Effector memory CD4-positive, alpha-beta T cell (primary cell): ENCODE results near the gene TSPO.

Experiments
- DNase-seq, 3 donors: peaks; one replicate each; pipeline ENCODE4 v3.0.0-alpha.2; 2020
- H3K27ac ChIP-seq: 2 replicates; pipeline ENCODE4 v1.7.0; 2013; ENCODE audit warnings: mild to moderate bottlenecking, low read length, moderate library complexity; ENCODE audit not compliant: insufficient read depth, poor library complexity, severe bottlenecking
- H3K27me3 ChIP-seq: replicated peaks from 2 replicates; pipeline ENCODE4 v1.7.0; 2013; ENCODE audit warnings: mild to moderate bottlenecking, low read length; ENCODE audit not compliant: insufficient read depth, control insufficient read depth, poor library complexity, severe bottlenecking
- H3K36me3 ChIP-seq: 2 replicates; pipeline ENCODE4 v1.7.0; 2013; ENCODE audit warnings: mild to moderate bottlenecking, low read length, moderate library complexity; ENCODE audit not compliant: control insufficient read depth, insufficient read depth
- H3K4me1 ChIP-seq: 2 replicates; pipeline ENCODE4 v1.7.0; 2013; ENCODE audit warnings: low read length, mild to moderate bottlenecking; ENCODE audit not compliant: control insufficient read depth, insufficient read depth, poor library complexity, severe bottlenecking
- H3K4me3 ChIP-seq: 2 replicates; pipeline ENCODE4 v1.7.0; 2013; ENCODE audit warnings: low read length, low read depth, mild to moderate bottlenecking; ENCODE audit not compliant: insufficient read depth, poor library complexity, severe bottlenecking
- H3K9me3 ChIP-seq: 2 replicates; pipeline ENCODE4 v1.7.0; 2013; ENCODE audit warnings: mild to moderate bottlenecking, low read length, moderate library complexity; ENCODE audit not compliant: control insufficient read depth

TSPO gene

DNA sequence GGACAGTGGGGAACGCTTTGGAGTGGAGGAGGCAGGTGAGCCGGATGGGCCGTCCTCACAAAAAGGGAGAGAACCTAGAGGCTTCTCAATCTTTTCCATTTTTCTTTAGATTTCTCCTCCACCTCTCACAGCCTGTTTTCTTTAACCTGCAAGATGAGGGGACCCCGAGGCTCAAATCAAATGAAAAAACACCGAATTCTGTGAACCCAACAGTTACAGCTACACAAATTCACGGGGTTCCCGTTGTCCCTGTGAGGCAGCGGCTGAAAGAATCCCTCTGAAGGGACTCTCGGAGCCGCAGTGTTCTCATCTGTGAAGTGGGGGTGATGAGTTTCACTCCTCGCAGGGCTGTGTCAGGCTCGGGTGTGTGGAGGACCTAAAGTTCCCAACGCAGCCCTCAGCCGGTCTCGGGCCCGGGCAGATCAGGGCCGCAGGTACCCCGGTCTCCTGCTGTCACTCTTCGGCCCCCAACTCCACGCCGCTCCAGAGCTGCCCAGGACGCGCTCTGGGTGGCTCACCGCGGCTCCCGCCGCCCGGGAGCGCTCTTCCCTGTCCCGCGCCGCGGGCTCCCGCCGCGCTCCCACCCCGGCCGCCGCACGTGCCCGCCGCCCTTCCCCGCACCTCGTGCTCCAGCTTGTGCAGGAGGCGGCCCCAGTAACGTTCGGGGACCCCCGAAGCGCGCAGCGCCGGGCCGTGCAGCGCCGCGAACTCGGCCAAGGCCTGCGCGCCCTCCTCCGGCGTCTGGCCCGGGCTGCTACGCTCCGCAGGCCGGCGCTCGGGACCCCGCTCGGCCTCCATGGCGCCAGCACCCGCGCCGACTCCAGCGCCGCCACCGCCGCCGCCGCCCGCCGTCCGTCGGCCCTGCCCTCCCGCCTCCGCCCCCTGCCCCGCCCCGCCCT is 35.2 kb downstream of the TSPO start, which contains the start of gene TTLL12:
Gene TTLL12, minus strand, starts transcription at position 863 of the 899 bp plus-strand sequence. Its CDS starts 65 bp downstream, at position 798.
- peak; percentile 36 to 62 (median 58) for DNase-seq
- H3K36me3 ChIP-seq: no peaks in the 10 kb centered on the region
- no peaks in the 10 kb centered on the region for H3K27me3 ChIP-seq
- peak within 1 kb of the TSS; percentile 50 for H3K4me3 ChIP-seq
- peak within 1 kb of the TSS; percentile 98 for H3K27ac ChIP-seq
- H3K9me3 ChIP-seq: no peaks in the 10 kb centered on the region
- peaks cover 12% of the 10 kb centered on the region for H3K4me1 ChIP-seq

- H3K4me3 ChIP-seq: peak overlapping the region; percentile 50
- H3K36me3 ChIP-seq: no peaks in the 10 kb centered on the region
- DNase-seq: peak; percentile 92 to 93 (median 93)
- no peaks in the 10 kb centered on the region for H3K9me3 ChIP-seq
- H3K4me1 ChIP-seq: peaks cover 12% of the 10 kb centered on the region
- no peaks in the 10 kb centered on the region for H3K27me3 ChIP-seq
- H3K27ac ChIP-seq: peak overlapping the region; percentile 98
Observed at GRCh38 chr22:43187171-43188099, 36.1 kb downstream of the TSPO start.

GRCh38 chr22:43188829-43189545 is 37.6 kb downstream of the TSPO start:
- no peak overlapping the region for H3K27ac ChIP-seq
- H3K27me3 ChIP-seq: no peaks in the 10 kb centered on the region
- no peaks in the 10 kb centered on the region for H3K9me3 ChIP-seq
- DNase-seq: no peak
- no peaks in the 10 kb centered on the region for H3K36me3 ChIP-seq
- H3K4me3 ChIP-seq: no peak overlapping the region
- peaks cover 12% of the 10 kb centered on the region for H3K4me1 ChIP-seq

GRCh38 chr22:43191831-43192230 is 40.5 kb downstream of the TSPO start:
- Histone ChIP-seq H3K9me3 (no peaks in the 10 kb centered on the region), H3K27ac (no peak overlapping the region)
- no peak for DNase-seq

GRCh38 chr22:43197271-43197941 is 46.0 kb downstream of the TSPO start:
- no peaks in the 10 kb centered on the region for H3K27me3 ChIP-seq
- H3K4me1 ChIP-seq: no peaks in the 10 kb centered on the region
- no peaks in the 10 kb centered on the region for H3K9me3 ChIP-seq
- no peak overlapping the region for H3K27ac ChIP-seq
- DNase-seq: no peak
- no peaks in the 10 kb centered on the region for H3K36me3 ChIP-seq
- H3K4me3 ChIP-seq: no peak overlapping the region

More at GRCh38 chr22:43191831-43192230, 40.5 kb downstream of the TSPO start:
- Histone ChIP-seq H3K27me3 (no peaks in the 10 kb centered on the region), H3K36me3 (no peaks in the 10 kb centered on the region), H3K4me1 (peaks cover 3% of the 10 kb centered on the region), H3K4me3 (no peak overlapping the region)

DNA sequence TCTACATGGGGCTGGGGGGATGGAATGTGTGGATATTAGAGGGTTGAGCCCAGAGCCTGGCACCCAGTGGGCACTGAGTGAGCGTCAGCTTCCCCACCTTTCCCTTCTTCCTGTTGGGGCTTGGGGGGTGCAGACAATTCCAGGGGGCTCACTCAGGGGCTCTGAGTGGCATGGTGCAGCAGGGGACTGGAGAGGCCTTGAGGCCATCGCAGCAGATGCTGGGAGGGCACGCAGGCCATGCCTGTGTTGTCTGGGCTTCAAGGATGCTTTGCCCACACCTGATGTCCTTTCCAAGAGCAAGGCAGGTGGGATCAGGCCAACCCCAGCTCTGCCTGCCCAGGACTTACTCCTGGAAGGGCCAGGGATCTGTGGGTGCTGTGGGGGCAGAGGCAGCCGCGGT is 46.8 kb downstream of the TSPO start:
- no peak for DNase-seq
- H3K36me3 ChIP-seq: no peaks in the 10 kb centered on the region
- H3K4me3 ChIP-seq: no peak overlapping the region
- no peak overlapping the region for H3K27ac ChIP-seq
- H3K4me1 ChIP-seq: no peaks in the 10 kb centered on the region
- H3K9me3 ChIP-seq: no peaks in the 10 kb centered on the region
- no peaks in the 10 kb centered on the region for H3K27me3 ChIP-seq

GRCh38 chr22:43198936-43199335 is 47.6 kb downstream of the TSPO start:
- no peaks in the 10 kb centered on the region for H3K36me3 ChIP-seq
- no peak overlapping the region for H3K4me3 ChIP-seq
- H3K27me3 ChIP-seq: no peaks in the 10 kb centered on the region
- no peak for DNase-seq
- no peak overlapping the region for H3K27ac ChIP-seq
- no peaks in the 10 kb centered on the region for H3K9me3 ChIP-seq
- H3K4me1 ChIP-seq: no peaks in the 10 kb centered on the region

DNA sequence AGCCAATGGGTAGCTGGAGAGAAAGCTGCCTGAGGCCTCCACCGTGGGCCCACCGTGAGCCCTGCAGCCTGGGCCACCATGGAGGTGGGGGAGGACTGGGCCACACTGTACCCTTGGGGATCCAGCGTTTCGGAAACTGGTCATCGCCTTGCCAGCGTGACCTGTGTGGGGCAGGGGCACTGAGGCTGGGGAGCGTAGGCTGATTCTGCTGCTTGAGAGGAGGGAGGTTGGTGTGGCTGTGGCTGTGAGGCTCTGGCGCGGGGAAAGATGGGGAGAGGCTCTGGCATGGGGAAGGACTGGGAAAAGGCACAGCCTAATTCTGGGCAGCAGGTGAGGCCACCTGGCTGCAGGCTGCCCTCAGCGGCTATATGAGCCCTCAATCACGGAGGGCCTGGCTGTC is 48.2 kb downstream of the TSPO start:
- no peak overlapping the region for H3K4me3 ChIP-seq
- no peaks in the 10 kb centered on the region for H3K4me1 ChIP-seq
- no peaks in the 10 kb centered on the region for H3K9me3 ChIP-seq
- no peaks in the 10 kb centered on the region for H3K36me3 ChIP-seq
- DNase-seq: no peak
- H3K27ac ChIP-seq: no peak overlapping the region
- no peaks in the 10 kb centered on the region for H3K27me3 ChIP-seq

DNA sequence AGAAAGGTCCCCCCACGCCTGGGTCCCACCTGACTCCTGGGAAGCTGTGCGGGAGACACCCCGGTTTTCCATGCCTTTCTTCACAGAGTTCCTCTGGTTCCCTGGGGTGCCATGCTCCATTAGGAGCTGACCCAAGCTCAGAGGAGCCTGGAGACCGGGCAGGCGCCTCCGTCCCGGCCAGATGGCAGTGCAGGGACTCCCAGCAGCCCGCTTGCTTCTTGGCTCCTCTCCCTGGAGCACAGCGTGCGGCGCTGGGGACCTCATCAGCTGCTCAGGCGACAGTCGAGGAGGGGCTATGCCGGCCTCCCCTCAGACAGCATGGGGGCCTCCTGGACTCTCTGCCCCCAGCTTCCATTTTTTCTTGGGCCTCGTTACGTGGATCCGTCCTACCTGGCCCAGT is 48.7 kb downstream of the TSPO start:
- H3K4me3 ChIP-seq: no peak overlapping the region
- no peaks in the 10 kb centered on the region for H3K27me3 ChIP-seq
- no peak for DNase-seq
- no peaks in the 10 kb centered on the region for H3K4me1 ChIP-seq
- no peak overlapping the region for H3K27ac ChIP-seq
- no peaks in the 10 kb centered on the region for H3K9me3 ChIP-seq
- H3K36me3 ChIP-seq: no peaks in the 10 kb centered on the region
